ENCODE data around the gene ACER2. TPM values are rescaled to one million over a fixed set of nuclear protein-coding genes. Genes with fewer than 3 reads are reported as not detected.
A peak's percentile ranks its signal among the peaks of the same experiment; 100 is the strongest.

The ACER2 gene
- total and polyA plus RNA-seq, 2 experiments from 2014 or later: 1.1 to 6.3 TPM

- Histone ChIP-seq H3K79me2 (no peaks in the 10 kb centered on the region), H3K9me2 (replicated peaks; ENCODE audit: insufficient read depth) (no peaks in the 10 kb centered on the region), H3K36me3 (replicated peaks; ENCODE audit: insufficient read depth, low read depth) (no peaks in the 10 kb centered on the region), H3K4me3 (no peak overlapping the region), H3K4me2 (peak overlapping the region; percentile 71), H3K9me3 (ENCODE audit: low read depth) (no peaks in the 10 kb centered on the region), H3K4me1 (ENCODE audit: insufficient read depth) (no peaks in the 10 kb centered on the region), H3K27me3 (no peaks in the 10 kb centered on the region), H2AFZ (no peak overlapping the region), H4K20me1 (ENCODE audit: insufficient read depth, poor library complexity, severe bottlenecking) (no peaks in the 10 kb centered on the region), H3K27ac (no peak overlapping the region)
- DNase-seq (ENCODE audit: low spot score): peak; percentile 73
- WGBS (ENCODE audit: low lambda C conversion rate, missing lambda C conversion rate): 15% methylated on average over 18 of the region's 18 CpGs
- TF ChIP-seq EZH2 (IDR thresholded peaks at IDR 0.05; ENCODE audit: borderline replicate concordance) (no peak), EZH2phosphoT487 (IDR thresholded peaks at IDR 0.05; ENCODE audit: low read depth, severe bottlenecking, unreplicated experiment) (no peak)
- TF ChIP-seq, protein P1, sequence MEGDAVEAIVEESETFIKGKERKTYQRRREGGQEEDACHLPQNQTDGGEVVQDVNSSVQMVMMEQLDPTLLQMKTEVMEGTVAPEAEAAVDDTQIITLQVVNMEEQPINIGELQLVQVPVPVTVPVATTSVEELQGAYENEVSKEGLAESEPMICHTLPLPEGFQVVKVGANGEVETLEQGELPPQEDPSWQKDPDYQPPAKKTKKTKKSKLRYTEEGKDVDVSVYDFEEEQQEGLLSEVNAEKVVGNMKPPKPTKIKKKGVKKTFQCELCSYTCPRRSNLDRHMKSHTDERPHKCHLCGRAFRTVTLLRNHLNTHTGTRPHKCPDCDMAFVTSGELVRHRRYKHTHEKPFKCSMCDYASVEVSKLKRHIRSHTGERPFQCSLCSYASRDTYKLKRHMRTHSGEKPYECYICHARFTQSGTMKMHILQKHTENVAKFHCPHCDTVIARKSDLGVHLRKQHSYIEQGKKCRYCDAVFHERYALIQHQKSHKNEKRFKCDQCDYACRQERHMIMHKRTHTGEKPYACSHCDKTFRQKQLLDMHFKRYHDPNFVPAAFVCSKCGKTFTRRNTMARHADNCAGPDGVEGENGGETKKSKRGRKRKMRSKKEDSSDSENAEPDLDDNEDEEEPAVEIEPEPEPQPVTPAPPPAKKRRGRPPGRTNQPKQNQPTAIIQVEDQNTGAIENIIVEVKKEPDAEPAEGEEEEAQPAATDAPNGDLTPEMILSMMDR (IDR thresholded peaks at IDR 0.05; ENCODE audit: poor library complexity): peak; percentile 81
Measured at GRCh38 chr9:19471737-19472648, 63.2 kb downstream of the ACER2 start.

GRCh38 chr9:19473605-19474004, 64.8 kb downstream of the ACER2 start:
- Histone ChIP-seq H2AFZ (no peak overlapping the region), H3K79me2 (no peaks in the 10 kb centered on the region), H3K27me3 (no peaks in the 10 kb centered on the region), H3K4me3 (no peak overlapping the region), H3K36me3 (replicated peaks; ENCODE audit: insufficient read depth, low read depth) (no peaks in the 10 kb centered on the region), H4K20me1 (ENCODE audit: insufficient read depth, poor library complexity, severe bottlenecking) (no peaks in the 10 kb centered on the region), H3K9me3 (ENCODE audit: low read depth) (no peaks in the 10 kb centered on the region), H3K4me1 (ENCODE audit: insufficient read depth) (no peaks in the 10 kb centered on the region), H3K9me2 (replicated peaks; ENCODE audit: insufficient read depth) (no peaks in the 10 kb centered on the region), H3K27ac (no peak overlapping the region), H3K4me2 (no peak overlapping the region)
- DNase-seq (ENCODE audit: low spot score): no peak
- TF ChIP-seq EZH2 (IDR thresholded peaks at IDR 0.05; ENCODE audit: borderline replicate concordance) (no peak), EZH2phosphoT487 (IDR thresholded peaks at IDR 0.05; ENCODE audit: low read depth, severe bottlenecking, unreplicated experiment) (no peak)
- TF ChIP-seq, protein P1 (IDR thresholded peaks at IDR 0.05; ENCODE audit: poor library complexity): no peak

- no peak for DNase-seq (ENCODE audit: low spot score)
- H3K27ac ChIP-seq: no peak overlapping the region
- H3K79me2 ChIP-seq: no peaks in the 10 kb centered on the region
- no peak overlapping the region for H3K4me3 ChIP-seq
- TF ChIP-seq EZH2 (IDR thresholded peaks at IDR 0.05; ENCODE audit: borderline replicate concordance): no peak
- TF ChIP-seq, protein P1 (IDR thresholded peaks at IDR 0.05; ENCODE audit: poor library complexity): no peak
- no peak for TF ChIP-seq EZH2phosphoT487 (IDR thresholded peaks at IDR 0.05; ENCODE audit: low read depth, severe bottlenecking, unreplicated experiment)
- no peaks in the 10 kb centered on the region for H3K9me3 ChIP-seq (ENCODE audit: low read depth)
- H3K9me2 ChIP-seq (replicated peaks; ENCODE audit: insufficient read depth): no peaks in the 10 kb centered on the region
- H4K20me1 ChIP-seq (ENCODE audit: insufficient read depth, poor library complexity, severe bottlenecking): no peaks in the 10 kb centered on the region
- no peak overlapping the region for H3K4me2 ChIP-seq
- H3K36me3 ChIP-seq (replicated peaks; ENCODE audit: insufficient read depth, low read depth): no peaks in the 10 kb centered on the region
- H3K27me3 ChIP-seq: no peaks in the 10 kb centered on the region
- no peaks in the 10 kb centered on the region for H3K4me1 ChIP-seq (ENCODE audit: insufficient read depth)
- H2AFZ ChIP-seq: no peak overlapping the region
Measured at GRCh38 chr9:19479874-19480273, 71.1 kb downstream of the ACER2 start.

All from hepatocyte (in vitro differentiated cells).